VCaP (cell line): Measurements from ENCODE around the gene SCARF1.

Source experiments
- H3K27ac ChIP-seq: fragments of 450-650 bp; 2 replicates; pipeline ENCODE4 v1.5.1; 2017
- TF ChIP-seq, protein P1 (sequence below): fragments of 450-650 bp; conservative IDR thresholded peaks from 2 replicates; pipeline ENCODE4 v1.5.1; 2017; ENCODE audit warnings: mild to moderate bottlenecking, moderate library complexity

SCARF1 gene

DNA sequence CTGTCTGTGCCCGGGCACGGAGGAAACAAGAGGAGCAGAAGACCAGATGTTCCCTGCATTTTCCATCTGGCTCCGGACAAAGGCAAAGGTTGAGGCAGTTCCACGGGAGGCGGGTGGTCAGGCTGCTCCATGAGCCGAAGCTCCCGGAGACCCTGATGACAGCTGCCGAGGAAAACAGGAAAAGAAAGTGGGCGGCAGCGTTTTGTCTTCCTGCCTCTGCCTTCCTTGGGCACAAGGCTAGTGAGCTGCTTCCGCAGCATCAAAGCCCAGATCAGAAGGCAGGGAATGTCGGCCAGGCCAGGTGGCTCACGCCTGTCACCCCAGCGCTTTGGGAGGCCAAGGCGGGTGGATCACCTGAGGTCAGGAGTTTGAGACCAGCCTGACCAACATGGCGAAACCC, 33.1 kb downstream of the SCARF1 start:
- no peak overlapping the region for H3K27ac ChIP-seq
- TF ChIP-seq, protein P1, sequence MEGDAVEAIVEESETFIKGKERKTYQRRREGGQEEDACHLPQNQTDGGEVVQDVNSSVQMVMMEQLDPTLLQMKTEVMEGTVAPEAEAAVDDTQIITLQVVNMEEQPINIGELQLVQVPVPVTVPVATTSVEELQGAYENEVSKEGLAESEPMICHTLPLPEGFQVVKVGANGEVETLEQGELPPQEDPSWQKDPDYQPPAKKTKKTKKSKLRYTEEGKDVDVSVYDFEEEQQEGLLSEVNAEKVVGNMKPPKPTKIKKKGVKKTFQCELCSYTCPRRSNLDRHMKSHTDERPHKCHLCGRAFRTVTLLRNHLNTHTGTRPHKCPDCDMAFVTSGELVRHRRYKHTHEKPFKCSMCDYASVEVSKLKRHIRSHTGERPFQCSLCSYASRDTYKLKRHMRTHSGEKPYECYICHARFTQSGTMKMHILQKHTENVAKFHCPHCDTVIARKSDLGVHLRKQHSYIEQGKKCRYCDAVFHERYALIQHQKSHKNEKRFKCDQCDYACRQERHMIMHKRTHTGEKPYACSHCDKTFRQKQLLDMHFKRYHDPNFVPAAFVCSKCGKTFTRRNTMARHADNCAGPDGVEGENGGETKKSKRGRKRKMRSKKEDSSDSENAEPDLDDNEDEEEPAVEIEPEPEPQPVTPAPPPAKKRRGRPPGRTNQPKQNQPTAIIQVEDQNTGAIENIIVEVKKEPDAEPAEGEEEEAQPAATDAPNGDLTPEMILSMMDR, result no peak

DNA sequence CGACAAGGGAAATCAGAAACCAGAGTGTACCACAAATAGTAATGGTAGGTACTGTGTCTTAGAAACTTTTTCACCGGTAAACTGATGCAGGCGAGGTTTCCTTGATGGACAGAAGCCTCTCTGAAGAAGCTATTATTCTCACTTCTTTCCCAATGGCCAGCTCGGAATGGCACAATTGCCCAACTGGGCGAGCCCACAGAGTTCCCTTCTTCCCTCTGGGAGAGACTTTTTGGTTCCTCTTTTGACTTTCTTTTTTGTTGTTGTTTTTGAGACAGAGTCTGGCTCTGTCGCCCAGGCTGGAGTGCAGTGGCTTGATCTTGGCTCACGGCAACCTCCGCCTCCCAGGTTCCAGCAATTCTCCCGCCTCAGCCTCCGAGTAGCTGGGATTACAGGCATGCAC, 33.8 kb downstream of the SCARF1 start:
- TF ChIP-seq, protein P1, result no peak
- H3K27ac ChIP-seq, result no peak overlapping the region

DNA sequence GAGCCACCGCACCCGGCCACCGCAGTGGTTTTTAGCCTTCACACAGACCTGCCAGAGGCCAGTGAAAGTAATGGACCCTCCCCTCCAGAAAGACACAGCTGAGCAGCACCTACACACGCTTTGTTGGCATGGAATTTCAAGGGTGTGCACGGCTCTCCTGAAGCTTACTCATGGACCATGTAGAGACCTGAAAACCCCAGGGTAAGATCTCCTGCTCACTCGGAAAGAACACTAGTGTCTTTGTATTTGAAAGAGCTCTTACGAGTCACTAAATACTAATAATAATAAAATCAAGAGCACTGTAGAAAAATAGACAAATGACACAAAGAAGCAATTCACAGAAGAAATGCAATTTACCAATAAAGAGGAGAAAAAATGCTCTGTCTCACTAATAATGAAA, 36.9 kb downstream of the SCARF1 start:
- no peak overlapping the region for H3K27ac ChIP-seq
- TF ChIP-seq, protein P1, result no peak

DNA sequence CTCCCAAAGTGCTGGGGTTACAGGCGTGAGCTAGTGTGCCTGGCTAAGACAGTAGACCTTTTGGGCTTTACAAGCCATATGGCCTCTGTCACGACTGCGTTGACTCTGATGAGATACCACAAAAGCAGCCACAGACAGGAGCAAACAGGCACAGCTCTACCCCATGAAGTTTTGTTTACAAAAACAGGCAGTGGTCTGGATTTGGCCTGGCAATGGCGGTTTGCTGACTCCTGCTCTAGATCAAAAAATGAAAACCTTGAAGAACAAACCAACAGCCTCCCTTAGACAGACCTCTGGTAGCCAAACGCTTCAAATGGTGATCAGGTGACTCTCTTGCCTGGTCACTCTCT, 37.6 kb downstream of the SCARF1 start:
- H3K27ac ChIP-seq, result no peak overlapping the region
- TF ChIP-seq, protein P1, result no peak

DNA sequence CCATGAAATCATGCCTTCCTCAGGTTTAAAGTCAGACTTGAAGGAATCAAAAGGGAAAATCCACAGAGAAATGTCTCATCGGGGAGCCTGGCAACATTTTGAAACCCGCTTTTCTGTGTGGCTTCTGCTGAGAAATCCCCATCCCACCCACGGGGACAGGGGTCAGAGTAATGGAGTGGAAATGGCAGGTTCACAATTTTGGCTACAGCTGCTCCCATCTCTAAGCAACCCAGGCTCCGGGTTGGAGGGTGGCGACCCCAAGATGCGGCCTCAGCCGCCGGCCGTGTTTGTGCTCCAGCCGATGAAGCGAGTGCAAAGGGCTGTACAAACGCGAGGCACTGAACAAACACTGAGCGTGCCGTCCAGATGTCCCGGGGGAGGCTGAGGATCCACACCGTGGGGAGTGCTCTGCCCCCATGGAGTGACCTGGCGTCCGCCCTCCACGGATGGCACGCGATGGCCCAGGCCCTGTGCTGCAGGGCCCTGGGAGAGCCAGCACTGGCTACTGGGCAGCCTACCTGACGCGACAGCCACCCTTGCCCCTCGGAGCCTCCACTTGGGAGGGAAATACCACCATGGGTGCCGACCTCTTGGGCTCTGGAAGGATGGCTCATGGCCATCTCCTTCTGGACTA, 39.1 kb downstream of the SCARF1 start:
- TF ChIP-seq, protein P1, result no peak
- no peak overlapping the region for H3K27ac ChIP-seq

DNA sequence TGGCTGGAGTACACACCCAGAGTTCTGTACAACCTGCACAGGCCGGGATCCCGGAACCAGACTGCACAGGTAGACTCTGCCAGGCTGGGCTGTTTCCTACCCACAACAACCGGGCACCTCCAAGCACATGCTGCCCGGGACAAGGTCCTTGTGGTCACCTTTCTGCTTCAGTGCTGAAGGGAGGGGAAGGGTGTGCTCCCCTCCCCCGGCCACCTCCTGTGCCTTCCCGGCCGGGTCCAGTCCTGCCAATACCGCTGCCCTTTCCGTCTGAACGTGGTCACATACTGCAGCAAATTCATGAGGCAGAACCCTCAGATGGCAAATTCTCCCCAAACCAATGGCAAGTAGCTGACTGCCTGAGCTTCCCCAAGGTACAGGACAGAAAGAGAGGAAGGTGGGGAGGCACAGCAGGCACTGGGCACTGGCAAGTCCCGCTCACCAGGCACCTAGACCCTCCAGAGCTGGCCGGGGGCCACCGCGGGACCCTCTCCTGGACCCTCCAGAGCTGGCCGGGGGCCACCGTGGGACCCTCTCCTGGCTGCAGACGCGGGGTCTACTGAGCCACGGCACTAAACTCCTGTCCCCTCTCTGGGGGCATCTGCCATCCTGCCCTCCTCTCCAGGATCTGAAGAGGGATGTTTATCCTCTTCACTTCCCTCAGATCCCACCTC, 39.7 kb downstream of the SCARF1 start:
- TF ChIP-seq, protein P1, result no peak
- no peak overlapping the region for H3K27ac ChIP-seq

DNA sequence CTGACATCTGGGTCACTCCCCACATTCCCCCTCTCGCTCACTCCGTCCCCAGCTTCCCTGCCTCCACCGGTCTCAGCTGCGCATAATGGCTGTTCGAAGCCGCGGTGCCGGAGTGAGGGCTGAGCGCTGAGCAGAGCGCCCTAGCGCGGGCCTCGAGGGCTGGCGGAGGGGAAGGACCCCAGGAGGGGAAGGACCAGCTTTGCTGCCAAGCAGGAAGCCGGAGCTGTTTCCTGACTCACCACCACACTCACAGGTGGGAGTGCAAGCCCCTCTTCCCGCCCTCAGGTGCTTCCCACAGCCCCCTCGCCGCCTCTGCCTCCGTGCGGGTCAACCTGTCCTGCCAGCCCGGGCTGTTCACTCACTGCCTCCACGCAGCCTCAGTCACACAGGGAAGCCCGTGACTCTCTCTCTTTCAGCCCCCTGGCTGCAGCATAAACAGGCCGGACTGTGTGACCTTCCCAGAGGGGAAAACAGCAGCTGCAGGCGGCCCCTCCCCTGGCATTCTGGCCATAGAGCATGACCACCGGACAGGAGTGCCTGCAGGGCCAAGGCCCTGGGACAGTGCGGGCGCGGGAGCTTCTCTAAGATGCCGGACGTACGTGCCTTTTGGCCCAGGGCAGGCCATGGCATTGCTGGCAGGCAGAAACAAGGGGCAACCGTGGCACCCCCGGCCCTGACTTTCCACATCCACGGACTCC, 40.6 kb downstream of the SCARF1 start:
- no peak overlapping the region for H3K27ac ChIP-seq
- TF ChIP-seq, protein P1, result no peak
